Gastrocnemius medialis (tissue), 4 donors: ENCODE data around the gene RESP18. TPM values are rescaled to one million over a fixed set of nuclear protein-coding genes. Genes with fewer than 3 reads are reported as not detected.

Experiments
- ATAC-seq, 2 donors: fragments of 150-250 bp; one replicate each; pipeline ENCODE4 v1.9.1; 2016
- DNase-seq, 2 donors: peaks; one replicate each; pipeline ENCODE4 v3.0.0-alpha.2; 2019
- H3K27ac ChIP-seq, 4 donors: fragments of 200-600 bp; sonication (generic); 1 replicate in 1 of 4; 2 replicates in 3 of 4; pipeline ENCODE4 v1.5.1; 2016 to 2018; ENCODE audit warnings: mild to moderate bottlenecking in 2 of 4, moderate library complexity in 1 of 4
- H3K27me3 ChIP-seq, 3 donors: fragments of 200-600 bp; sonication (generic) in 2 of 3; 1 replicate in 1 of 3; 2 replicates in 2 of 3; pipeline versions ENCODE4 v1.5.1 to v1.6.0; 2016 to 2019; ENCODE audit warnings: mild to moderate bottlenecking in 1 of 3, moderate library complexity in 1 of 3
- H3K36me3 ChIP-seq, 2 donors: fragments of 200-600 bp; sonication (generic) in 1 of 2; one replicate each; pipeline ENCODE4 v1.5.1; 2017 to 2018
- H3K4me1 ChIP-seq, 2 donors: fragments of 200-600 bp; sonication (generic) in 1 of 2; one replicate each; pipeline ENCODE4 v1.5.1; 2016 to 2017; ENCODE audit warnings: mild to moderate bottlenecking in 2 of 2
- H3K4me3 ChIP-seq, 4 donors: fragments of 200-600 bp; sonication (generic) in 3 of 4; 1 replicate in 1 of 4; 2 replicates in 3 of 4; pipeline ENCODE4 v1.5.1; 2016 to 2019; ENCODE audit warnings: mild to moderate bottlenecking in 2 of 4
- H3K9me3 ChIP-seq, 3 donors: fragments of 200-600 bp; sonication (generic) in 2 of 3; 1 replicate in 1 of 3; 2 replicates in 2 of 3; pipeline ENCODE4 v1.5.1; 2016 to 2019
- POLR2A ChIP-seq, 2 donors: fragments of 450-650 bp; IDR thresholded peaks; one replicate each; pipeline ENCODE4 v1.6.1; 2017; ENCODE audit warnings: antibody characterized with exemption in 2 of 2, mild to moderate bottlenecking in 2 of 2, moderate library complexity in 2 of 2
- in situ Hi-C, 4 donors: fragments of 200-750 bp; cut with MboI; loops; one replicate each; pipeline versions ENCODE4 v1.15.0 to v1.8.0; 2017; ENCODE audit warnings: low sequenced_read_pairs in 4 of 4
- intact Hi-C: fragments of 100-400 bp; cut with DNase I; formaldehyde crosslinking; loops from one replicate; pipeline ENCODE4 v1.15.1; 2023; ENCODE audit warnings: low total_unique reads
- total RNA-seq, 4 donors: library from RNA; depleted of rRNA; stranded (reverse); fragments of >200 nt; gene quantifications; one replicate each; pipeline versions ENCODE4 v1.1.0 to v1.2.3, GENCODE V29; 2016
- TF ChIP-seq, protein P1 (sequence below), 5 experiments: fragments of 450-650 bp in 3 of 5; fragments of 200-600 bp in 2 of 5; sonication (generic) in 2 of 5; IDR thresholded peaks in 4 of 5; conservative IDR thresholded peaks in 1 of 5; 1 replicate in 4 of 5; 2 replicates in 1 of 5; pipeline ENCODE4 v1.5.1; 2016 to 2019; ENCODE audit warnings: antibody characterized with exemption in 5 of 5, mild to moderate bottlenecking in 3 of 5, moderate library complexity in 3 of 5

Gene RESP18
- total RNA-seq, 4 donors from 2014 or later = not detected

DNA sequence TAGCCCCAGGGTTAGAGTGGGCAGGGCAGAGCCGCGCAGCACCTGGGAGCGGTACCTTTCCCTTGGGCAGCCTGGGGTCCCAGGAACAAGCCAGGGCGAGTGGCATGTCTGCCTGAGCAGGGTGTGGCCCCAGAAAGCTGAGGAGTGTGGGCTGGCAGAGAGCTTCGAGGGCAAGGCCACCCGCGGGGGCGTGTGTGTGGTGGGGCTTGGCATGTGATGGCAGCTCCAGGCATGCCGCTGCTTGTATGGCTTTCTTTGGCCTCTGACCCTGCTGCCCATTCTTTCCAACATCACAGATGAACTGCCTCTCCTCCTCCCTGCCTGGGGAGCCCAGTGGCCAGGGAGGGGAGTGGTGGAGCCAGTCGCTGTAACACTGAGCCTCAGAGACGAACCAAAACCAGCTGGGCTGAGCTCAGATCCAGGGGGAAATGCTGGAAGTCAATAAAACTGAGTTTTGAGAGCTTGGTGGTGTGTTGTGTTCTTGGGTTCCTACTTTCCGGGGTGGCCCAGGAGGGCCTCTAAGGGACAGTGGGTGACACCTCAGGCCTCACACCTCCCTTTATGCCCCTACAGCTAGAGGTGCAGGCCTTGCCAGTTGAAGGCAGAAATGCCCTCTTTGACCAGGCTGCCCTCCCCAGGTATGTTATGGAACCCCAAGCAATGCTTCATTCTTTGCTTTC, 46.0 kb downstream of the RESP18 start:
- TF ChIP-seq, protein P1, sequence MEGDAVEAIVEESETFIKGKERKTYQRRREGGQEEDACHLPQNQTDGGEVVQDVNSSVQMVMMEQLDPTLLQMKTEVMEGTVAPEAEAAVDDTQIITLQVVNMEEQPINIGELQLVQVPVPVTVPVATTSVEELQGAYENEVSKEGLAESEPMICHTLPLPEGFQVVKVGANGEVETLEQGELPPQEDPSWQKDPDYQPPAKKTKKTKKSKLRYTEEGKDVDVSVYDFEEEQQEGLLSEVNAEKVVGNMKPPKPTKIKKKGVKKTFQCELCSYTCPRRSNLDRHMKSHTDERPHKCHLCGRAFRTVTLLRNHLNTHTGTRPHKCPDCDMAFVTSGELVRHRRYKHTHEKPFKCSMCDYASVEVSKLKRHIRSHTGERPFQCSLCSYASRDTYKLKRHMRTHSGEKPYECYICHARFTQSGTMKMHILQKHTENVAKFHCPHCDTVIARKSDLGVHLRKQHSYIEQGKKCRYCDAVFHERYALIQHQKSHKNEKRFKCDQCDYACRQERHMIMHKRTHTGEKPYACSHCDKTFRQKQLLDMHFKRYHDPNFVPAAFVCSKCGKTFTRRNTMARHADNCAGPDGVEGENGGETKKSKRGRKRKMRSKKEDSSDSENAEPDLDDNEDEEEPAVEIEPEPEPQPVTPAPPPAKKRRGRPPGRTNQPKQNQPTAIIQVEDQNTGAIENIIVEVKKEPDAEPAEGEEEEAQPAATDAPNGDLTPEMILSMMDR (IDR thresholded peaks at IDR 0.05 in 4 of 5, conservative IDR thresholded peaks at IDR 0.05 in 1 of 5) = no peak
- TF ChIP-seq POLR2A (IDR thresholded peaks at IDR 0.05) = no peak
- intact Hi-C loops (no loop called here), in situ Hi-C loops (loop anchor here in 2 of 4 donors (25.0 kb wide), 2 partner anchors 124 to 251 kb away; partner anchors contain the start of genes CHPF (in 1 of the 2), NHEJ1 (in 1 of the 2), SLC23A3 (in 1 of the 2) and TMEM198 (in 1 of the 2))
- DNase-seq (no peak), ATAC-seq (no peak)
- no peaks in the 10 kb centered on the region for H3K4me1 ChIP-seq
- no peaks in the 10 kb centered on the region for H3K9me3 ChIP-seq
- H3K27ac ChIP-seq = peak overlapping the region in 2 of 4 donors; percentile 33 to 45
- H3K4me3 ChIP-seq = no peak overlapping the region
- H3K36me3 ChIP-seq = peaks cover 3 to 38% of the 10 kb centered on the region in 2 donors
- no peaks in the 10 kb centered on the region for H3K27me3 ChIP-seq

DNA sequence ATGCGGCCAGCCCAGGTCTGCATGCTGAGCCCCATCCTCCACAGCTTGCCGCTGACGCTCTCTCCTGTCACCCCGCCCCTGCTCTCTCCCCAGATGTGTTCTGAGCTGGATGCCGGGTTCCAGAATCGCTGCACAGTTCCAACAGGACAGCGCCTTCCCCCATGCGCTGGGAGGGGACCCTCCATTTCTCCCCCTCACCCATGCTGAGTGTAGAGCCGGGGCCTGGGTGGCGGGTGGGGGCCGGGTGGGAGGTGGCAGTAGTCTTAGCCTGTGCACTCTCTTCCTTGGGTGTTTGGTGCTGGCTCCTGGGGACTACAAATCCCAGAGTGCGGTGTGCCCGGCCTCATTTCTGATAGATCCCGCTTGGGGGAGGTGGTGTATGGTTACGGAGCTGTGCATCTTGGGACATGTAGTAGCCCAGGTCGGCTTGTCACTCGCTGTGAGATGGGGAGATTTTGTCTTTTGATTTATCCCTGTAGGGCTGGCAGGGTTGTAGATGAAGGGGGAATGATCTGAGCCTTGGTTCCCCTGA, 46.6 kb downstream of the RESP18 start:
- Histone ChIP-seq H3K36me3 (peaks cover 3 to 42% of the 10 kb centered on the region in 2 donors), H3K9me3 (no peaks in the 10 kb centered on the region), H3K4me1 (no peaks in the 10 kb centered on the region), H3K4me3 (no peak overlapping the region), H3K27me3 (no peaks in the 10 kb centered on the region), H3K27ac (peak overlapping the region in 3 of 4 donors; percentile 15 to 45 (median 33))
- intact Hi-C loops = no loop called here
- ATAC-seq (peak; percentile 50 to 74), DNase-seq (peak; percentile 35 to 52)
- in situ Hi-C loops = loop anchor here in 2 of 4 donors (25.0 kb wide), 2 partner anchors 124 to 251 kb away; partner anchors contain the start of genes CHPF (in 1 of the 2), NHEJ1 (in 1 of the 2), SLC23A3 (in 1 of the 2) and TMEM198 (in 1 of the 2)
- TF ChIP-seq POLR2A (IDR thresholded peaks at IDR 0.05) = no peak
- TF ChIP-seq, protein P1 (IDR thresholded peaks at IDR 0.05 in 4 of 5, conservative IDR thresholded peaks at IDR 0.05 in 1 of 5) = no peak

DNA sequence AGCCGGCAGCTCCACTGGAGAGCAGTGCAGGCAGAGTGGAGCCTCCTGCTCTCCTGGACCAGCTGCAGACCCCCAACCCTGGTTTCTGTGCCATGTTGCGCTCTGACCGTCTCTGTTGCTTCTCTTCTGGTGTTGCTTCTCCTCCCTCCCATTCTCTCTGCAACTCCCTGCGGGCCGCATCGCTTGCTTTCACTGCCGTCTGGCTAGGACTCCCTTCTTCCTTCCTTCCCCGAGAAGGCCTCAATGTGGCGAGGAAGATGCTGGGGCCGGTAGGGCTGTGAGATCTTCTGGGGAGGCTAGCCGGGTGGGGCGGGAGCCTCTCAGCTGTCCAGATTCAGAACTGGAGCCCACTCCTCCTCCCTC, 47.2 kb downstream of the RESP18 start:
- no peak for ATAC-seq
- no peaks in the 10 kb centered on the region for H3K9me3 ChIP-seq
- H3K36me3 ChIP-seq = peaks cover 3 to 48% of the 10 kb centered on the region in 2 donors
- no peak overlapping the region for H3K4me3 ChIP-seq
- peaks cover under 1 to 1% of the 10 kb centered on the region in 2 donors for H3K4me1 ChIP-seq
- intact Hi-C loops = no loop called here
- H3K27me3 ChIP-seq = no peaks in the 10 kb centered on the region
- DNase-seq = no peak
- TF ChIP-seq POLR2A (IDR thresholded peaks at IDR 0.05) = no peak
- TF ChIP-seq, protein P1 (IDR thresholded peaks at IDR 0.05 in 4 of 5, conservative IDR thresholded peaks at IDR 0.05 in 1 of 5) = no peak
- H3K27ac ChIP-seq = peak overlapping the region in 1 of 4 donors; percentile 29
- in situ Hi-C loops = loop anchor here in 2 of 4 donors (25.0 kb wide), 2 partner anchors 123 to 252 kb away; partner anchors contain the start of genes CHPF (in 1 of the 2), NHEJ1 (in 1 of the 2), SLC23A3 (in 1 of the 2) and TMEM198 (in 1 of the 2)

DNA sequence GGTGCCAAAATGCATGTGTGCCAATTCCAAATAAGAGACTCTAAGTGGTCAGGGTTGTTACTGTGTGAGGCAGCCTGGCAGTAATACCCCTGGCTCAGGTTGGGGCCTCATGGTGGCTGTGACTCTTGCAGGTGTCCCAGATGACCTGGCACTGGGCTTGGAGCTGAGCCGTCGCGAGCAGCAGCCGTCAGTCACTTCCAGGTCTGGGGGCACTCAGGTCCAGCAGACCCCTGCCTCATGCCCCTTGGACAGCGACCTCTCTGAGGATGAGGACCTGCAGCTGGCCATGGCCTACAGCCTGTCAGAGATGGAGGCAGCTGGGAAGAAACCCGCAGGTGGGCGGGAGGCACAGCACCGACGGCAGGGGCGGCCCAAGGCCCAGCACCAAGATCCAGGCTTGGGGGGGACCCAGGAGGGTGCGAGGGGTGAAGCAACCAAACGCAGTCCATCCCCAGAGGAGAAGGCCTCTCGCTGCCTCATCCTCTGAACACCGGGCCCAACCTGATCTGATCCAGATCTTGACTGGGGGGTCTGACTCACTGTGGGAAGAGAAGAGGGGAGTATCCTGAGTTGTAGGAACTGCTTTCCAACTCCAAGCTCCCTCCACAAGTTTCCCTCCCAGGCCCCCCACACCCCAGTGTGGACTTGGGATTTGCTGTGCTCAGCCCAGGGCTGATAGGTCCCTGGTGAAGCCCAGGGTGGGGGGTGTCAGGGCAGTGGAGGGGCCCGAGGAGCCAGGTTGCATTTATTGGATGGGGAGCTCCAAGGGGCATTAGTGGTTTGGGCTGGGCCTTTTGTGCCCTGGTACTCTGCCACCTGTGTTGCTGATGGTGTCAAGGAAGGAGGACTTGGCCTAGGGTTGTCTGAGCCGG, 47.8 kb downstream of the RESP18 start:
- Histone ChIP-seq H3K4me1 (peaks cover 7% of the 10 kb centered on the region in 2 donors), H3K27me3 (no peaks in the 10 kb centered on the region), H3K9me3 (no peaks in the 10 kb centered on the region), H3K36me3 (peaks cover 3 to 48% of the 10 kb centered on the region in 2 donors), H3K27ac (no peak overlapping the region), H3K4me3 (no peak overlapping the region)
- in situ Hi-C loops = loop anchor here in 2 of 4 donors (25.0 kb wide), 2 partner anchors 122 to 253 kb away; partner anchors contain the start of genes CHPF (in 1 of the 2), NHEJ1 (in 1 of the 2), SLC23A3 (in 1 of the 2) and TMEM198 (in 1 of the 2)
- TF ChIP-seq POLR2A (IDR thresholded peaks at IDR 0.05) = no peak
- TF ChIP-seq, protein P1 (IDR thresholded peaks at IDR 0.05 in 4 of 5, conservative IDR thresholded peaks at IDR 0.05 in 1 of 5) = no peak
- ATAC-seq = no peak
- intact Hi-C loops = no loop called here
- no peak for DNase-seq
